ENCODE results near the gene GKN2.
"Not testable (repeated sequence)": the region's sequence is repeated elsewhere in the genome, so short reads cannot be mapped to it uniquely, and the experiment has no call there.

The GKN2 gene

DNA sequence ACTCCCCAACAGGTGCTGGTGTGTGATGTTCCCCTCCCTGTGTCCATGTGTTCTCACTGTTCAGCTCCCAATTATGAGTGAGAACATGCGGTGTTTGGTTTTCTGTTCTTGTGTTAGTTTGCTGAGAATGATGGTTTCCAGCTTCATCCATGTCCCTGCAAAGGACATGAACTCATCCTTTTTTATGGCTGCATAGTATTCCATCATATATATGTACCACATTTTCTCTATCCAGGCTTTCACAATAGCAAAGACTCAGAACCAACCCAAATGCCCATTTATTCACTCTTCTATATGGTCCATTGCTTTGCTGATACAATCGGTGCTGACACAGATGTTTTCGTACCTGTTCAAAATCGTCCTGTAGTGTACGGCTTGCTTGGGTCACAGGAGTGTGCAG is 2.7 kb upstream of the GKN2 start:
- DNase-seq = not testable (repeated sequence)

GRCh38 chr2:68951899-68952298 is 794 bp downstream of the GKN2 start:
- DNase-seq = no peak

GRCh38 chr2:68948710-68949109 is 4.0 kb downstream of the GKN2 start:
- DNase-seq = no peak

DNA sequence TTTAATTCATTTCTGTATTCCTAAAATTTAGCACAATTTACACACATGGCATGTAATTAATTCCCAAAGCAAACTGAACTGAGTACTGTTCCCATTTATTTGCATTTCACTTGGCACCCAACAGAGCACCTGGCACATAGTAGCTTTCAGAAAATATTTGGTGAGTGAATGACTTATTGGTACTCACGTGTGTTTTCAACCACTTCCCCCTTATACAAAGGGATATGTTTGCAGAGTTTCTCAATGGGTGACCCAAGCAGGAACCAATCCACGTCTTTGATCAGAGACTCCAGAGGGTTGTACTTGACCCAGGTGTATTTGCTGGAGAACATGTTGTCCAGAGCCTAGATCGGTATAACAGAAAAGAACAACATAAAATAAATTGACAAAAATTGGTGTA is 6.6 kb downstream of the GKN2 start:
- peak; percentile 81 for DNase-seq

- DNase-seq = peak; percentile 3
Observed at GRCh38 chr2:68943581-68944568, 8.8 kb downstream of the GKN2 start.

- DNase-seq = no peak
Observed at GRCh38 chr2:68942827-68943226, 9.9 kb downstream of the GKN2 start.

DNA sequence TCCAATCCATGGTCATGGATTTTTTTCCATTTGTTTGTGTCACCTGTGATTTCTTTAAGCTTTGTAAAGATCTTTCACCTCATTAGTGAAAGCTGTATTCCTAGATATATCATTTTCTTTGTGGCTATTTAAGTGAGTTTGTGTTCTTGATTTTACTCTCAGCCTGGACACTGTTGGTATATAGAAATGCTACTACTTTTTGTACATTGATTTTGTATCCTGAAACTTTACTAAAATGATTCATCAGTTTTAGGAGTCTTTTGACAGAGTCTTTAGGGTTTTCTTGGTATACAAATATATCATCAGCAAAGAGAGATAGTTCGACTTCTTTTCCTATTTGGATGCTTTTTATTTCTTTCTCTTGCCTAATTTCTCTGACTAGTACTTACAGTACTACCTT is 12.3 kb downstream of the GKN2 start:
- DNase-seq = no peak

GRCh38 chr2:68939962-68940361 is 12.7 kb downstream of the GKN2 start:
- no peak for DNase-seq

DNA sequence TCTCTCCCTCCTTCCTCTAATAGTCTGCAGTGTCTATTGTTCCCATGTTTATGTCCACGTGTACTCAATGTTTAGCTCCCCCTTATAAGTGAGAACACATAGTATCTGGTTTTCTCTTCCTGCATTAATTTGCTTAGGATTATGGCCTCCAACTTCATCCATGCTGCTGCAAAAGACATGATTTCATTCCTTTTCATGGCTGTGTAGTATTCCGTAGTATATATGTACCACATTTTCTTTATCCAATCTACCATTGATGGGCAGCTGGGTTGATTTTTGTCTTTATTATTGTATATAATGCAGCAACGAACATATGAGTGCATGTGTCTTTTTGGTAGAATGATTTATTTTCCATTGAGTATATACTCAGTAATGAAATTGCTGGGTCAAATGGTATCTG is 13.8 kb downstream of the GKN2 start:
- no peak for DNase-seq

DNA sequence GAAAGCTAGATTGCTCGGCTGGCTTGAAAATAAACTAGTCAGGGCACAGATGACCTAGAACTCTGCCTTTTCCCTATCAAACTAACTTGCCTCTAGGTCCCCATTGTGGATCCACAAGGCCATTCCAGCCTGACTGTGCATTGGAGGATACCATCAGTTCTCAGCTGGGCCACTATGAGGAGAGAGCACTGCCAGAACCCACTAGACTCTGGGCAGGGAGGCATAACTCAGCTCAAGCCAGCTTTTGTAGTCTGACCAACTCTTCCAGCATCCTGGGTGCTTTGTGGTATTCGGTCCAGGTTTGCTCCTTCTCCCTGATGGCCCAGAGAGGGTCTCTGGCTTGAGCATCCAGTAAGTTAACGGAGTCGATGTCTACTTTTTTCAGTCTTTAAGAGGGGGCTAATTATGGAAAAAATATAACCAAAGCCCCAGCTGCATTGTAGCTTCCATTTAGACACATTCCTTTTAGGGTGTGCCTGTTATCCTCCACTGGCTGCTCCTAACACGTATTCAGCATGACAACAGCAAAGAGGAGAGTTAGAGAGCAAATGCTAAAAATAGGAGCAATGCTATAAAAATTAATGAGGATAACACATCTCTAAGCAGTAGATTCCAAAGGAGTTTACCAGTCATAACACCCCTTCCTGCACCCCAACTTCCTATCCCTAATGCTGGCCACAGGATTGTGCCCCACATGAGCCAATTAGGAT is 15.2 kb downstream of the GKN2 start:
- DNase-seq = no peak

DNA sequence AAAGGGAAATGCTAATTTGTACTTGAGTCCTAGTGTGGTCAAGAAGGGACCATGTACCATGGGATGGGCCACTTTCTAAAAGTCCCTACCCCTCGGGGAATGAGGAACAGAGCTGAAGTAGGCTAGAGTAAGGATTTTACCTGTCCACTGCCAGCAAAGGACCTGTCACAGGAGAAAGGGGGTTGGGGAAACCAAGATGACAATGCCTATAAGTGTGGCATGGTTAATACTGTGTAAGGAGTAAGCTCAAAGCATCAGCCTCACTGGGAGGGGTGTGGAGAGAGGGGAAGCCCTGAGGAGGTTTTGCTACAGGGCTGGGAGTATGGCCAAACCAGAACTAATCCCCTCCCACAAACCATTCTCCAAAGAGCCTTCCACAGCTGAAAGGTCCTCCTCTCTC is 15.8 kb downstream of the GKN2 start:
- no peak for DNase-seq

GRCh38 chr2:68936427-68936826 is 16.3 kb downstream of the GKN2 start:
- no peak for DNase-seq

DNA sequence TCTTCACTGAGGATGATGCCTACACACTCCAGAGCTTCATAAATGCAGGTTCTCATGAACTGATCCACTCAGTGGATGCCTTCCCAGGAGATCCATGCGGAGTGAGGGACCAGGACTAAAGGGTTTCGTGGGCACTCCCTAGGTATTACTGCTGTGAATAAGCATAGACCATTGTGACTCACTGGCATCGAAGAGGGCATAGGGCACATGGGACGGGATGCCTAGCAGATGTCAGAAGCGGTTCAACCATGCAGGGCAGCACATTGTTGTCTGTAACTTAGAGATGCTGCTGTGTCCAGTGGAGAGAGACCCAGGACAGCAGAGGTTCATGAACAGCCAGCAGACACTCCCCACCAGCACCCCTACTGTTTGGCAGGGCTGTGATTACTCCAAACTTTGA is 17.2 kb downstream of the GKN2 start:
- DNase-seq = no peak

GRCh38 chr2:68934021-68934420 is 18.7 kb downstream of the GKN2 start:
- DNase-seq = no peak

GRCh38 chr2:68932402-68932801 is 20.3 kb downstream of the GKN2 start:
- no peak for DNase-seq

DNA sequence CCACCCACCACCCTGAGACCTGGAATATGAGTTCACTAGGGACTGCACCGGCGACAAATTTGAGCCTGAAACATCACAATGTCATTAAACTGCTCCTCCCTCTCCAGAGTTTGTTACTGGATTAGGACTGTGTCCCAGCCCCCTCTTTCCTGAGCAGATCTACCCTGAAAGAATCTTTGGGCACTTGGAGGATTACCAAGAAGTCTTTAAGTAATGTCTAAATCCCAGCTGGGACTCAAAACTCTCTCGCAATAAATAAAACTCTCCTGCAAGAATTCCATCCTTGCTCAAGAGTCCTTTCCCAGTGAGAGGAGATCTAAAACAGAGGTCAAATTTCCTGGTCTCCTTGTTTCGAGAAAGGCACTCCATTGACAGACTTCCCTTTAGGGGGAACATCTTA is 20.9 kb downstream of the GKN2 start:
- DNase-seq = no peak

- DNase-seq = no peak
Observed at GRCh38 chr2:68931149-68931711, 21.5 kb downstream of the GKN2 start.

GRCh38 chr2:68926796-68927195 is 25.9 kb downstream of the GKN2 start:
- no peak for DNase-seq

DNA sequence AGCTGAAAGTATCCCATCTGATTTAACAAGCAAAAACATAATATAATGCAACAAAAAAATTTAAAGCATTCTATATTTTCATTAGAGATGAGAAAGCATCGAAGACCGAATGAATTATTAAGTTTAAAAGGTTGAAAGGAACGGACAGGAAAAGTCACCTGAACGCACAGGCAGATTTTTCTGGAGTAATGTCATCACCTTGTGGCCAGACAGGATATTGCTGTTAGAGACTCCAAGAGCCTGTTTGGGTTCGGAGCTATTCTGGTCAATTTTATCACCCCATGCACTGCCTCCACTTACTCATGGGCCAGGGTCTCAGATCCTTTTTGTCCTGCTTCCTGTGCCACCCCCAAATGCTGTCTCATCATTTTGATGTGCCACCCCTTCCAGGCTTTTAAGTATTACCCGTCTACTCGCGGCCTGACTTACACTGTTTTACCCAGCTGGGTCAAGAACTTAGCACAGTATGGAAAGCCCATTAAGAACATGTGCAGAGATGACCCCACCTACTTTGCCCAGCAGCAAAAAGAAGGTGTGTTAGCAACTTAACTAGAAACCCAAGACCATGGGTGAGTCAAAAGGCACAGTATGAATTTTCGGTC is 27.3 kb downstream of the GKN2 start:
- no peak for DNase-seq

DNA sequence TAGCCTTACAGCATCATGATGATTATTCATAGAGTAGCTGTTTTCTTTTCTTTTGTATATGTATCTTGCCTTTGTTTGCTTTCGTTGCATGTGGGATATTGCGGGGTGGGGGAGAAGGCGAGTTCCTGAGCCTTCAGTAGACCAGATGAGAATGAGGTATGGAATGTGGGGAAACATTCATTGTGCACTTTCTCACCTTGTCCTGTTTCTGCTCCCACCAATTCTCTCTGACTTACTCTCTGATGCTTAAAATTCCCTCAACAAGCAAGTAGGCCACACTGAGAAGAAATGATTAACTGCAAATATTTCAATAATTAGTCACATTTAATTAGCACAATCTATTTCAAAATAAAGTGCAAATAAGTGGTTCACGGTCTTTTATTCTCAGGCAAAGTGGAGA is 31.0 kb downstream of the GKN2 start:
- DNase-seq = no peak

DNA sequence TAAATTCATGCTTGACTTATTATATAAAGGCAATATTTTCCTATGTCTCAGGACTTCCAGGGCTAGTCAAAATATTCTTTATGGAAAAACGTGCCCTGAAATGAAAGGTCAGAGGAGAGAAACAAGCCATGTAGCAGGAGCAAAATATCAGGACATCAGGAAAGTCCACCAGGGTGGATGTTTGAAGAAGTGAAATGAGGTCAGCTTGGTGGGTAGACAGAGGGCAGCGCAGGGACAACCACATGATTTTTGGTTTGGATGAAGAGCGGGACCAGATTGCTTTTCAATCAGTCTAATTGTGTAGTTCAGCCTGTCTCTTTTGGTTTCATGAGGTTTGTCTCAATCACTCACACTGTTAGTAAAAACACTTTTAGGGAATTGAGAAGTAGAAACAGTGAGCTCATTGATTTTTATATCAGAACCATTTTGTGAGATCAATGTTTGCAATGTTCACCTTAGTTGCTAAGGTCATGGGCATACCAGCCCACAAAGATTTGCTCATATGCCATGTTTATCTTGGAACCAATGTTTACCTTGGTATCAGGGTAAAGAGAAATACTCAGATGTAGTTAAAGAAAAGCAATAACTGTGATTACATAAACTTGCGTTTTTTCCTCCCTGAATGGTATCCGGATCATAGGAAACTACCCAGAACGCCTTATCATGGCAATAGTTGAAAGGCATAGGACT is 32.1 kb downstream of the GKN2 start:
- DNase-seq = no peak

DNA sequence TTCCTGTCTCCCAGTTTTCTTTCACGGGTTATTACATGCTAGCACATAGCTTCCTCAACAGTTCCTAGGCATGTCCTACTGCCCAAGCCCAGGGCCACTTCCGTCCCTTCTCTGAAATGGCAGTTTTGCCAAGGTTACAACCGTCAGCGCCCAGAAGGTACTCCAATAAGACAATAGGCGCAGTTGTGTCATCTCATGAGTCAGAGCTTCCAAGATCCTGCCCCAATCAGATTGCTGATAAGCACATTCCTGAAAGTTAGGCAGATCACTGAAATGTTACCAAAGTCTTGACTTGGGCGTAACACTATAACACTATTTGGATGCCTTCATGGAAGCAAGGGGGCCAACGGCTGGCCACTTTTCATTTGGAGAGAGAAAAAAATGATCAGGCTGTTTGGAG is 34.2 kb downstream of the GKN2 start:
- DNase-seq = no peak

Measured in NCI-H2081 treated with DMSO at 0.1 percent for 48 hours (cell line).